ENCODE measurements around the gene EHF. TPM values are rescaled to one million over a fixed set of nuclear protein-coding genes. Genes with fewer than 3 reads are reported as not detected.

EHF gene
- total RNA-seq, 1 donor from 2014 or later, result 121 TPM

- Histone ChIP-seq H3K27me3 (no peaks in the 10 kb centered on the region), H3K4me1 (no peaks in the 10 kb centered on the region), H3K9me3 (no peaks in the 10 kb centered on the region), H3K36me3 (no peaks in the 10 kb centered on the region), H3K27ac (no peak overlapping the region), H3K4me3 (no peak overlapping the region)
- no peak for DNase-seq (ENCODE audit: extremely low spot score in 2 of 2)
- intact Hi-C loops (cut with DNase I), result no loop called here
- TF ChIP-seq POLR2AphosphoS5 (IDR thresholded peaks at IDR 0.05; ENCODE audit: insufficient read depth in 1 of 2, low read depth in 1 of 2) (no peak), CTCF (IDR thresholded peaks at IDR 0.05) (no peak), POLR2A (IDR thresholded peaks at IDR 0.05) (no peak)
These were observed 51.1 kb downstream of the EHF start for GRCh38 chr11:34671946-34672345.

- intact Hi-C loops (cut with DNase I), result no loop called here
- DNase-seq (ENCODE audit: extremely low spot score in 2 of 2), result no peak
- H3K9me3 ChIP-seq, result no peaks in the 10 kb centered on the region
- H3K4me1 ChIP-seq, result no peaks in the 10 kb centered on the region
- no peak overlapping the region for H3K27ac ChIP-seq
- H3K36me3 ChIP-seq, result no peaks in the 10 kb centered on the region
- H3K27me3 ChIP-seq, result no peaks in the 10 kb centered on the region
- TF ChIP-seq CTCF (IDR thresholded peaks at IDR 0.05) (no peak), POLR2AphosphoS5 (IDR thresholded peaks at IDR 0.05; ENCODE audit: insufficient read depth in 1 of 2, low read depth in 1 of 2) (no peak), POLR2A (IDR thresholded peaks at IDR 0.05) (no peak)
- H3K4me3 ChIP-seq, result no peak overlapping the region
These were observed 53.1 kb downstream of the EHF start for GRCh38 chr11:34674038-34674437.

GRCh38 chr11:34676227-34676626 is 55.3 kb downstream of the EHF start:
- intact Hi-C loops (cut with DNase I), result no loop called here
- no peak for DNase-seq (ENCODE audit: extremely low spot score in 2 of 2)
- no peaks in the 10 kb centered on the region for H3K9me3 ChIP-seq
- H3K27me3 ChIP-seq, result no peaks in the 10 kb centered on the region
- TF ChIP-seq CTCF (IDR thresholded peaks at IDR 0.05) (no peak), POLR2A (IDR thresholded peaks at IDR 0.05) (no peak), POLR2AphosphoS5 (IDR thresholded peaks at IDR 0.05; ENCODE audit: insufficient read depth in 1 of 2, low read depth in 1 of 2) (no peak)
- H3K36me3 ChIP-seq, result no peaks in the 10 kb centered on the region
- H3K4me3 ChIP-seq, result no peak overlapping the region
- no peak overlapping the region for H3K27ac ChIP-seq
- H3K4me1 ChIP-seq, result no peaks in the 10 kb centered on the region

GRCh38 chr11:34679681-34680080 is 58.8 kb downstream of the EHF start:
- Histone ChIP-seq H3K36me3 (no peaks in the 10 kb centered on the region), H3K27ac (no peak overlapping the region), H3K9me3 (no peaks in the 10 kb centered on the region), H3K4me1 (no peaks in the 10 kb centered on the region), H3K27me3 (no peaks in the 10 kb centered on the region), H3K4me3 (no peak overlapping the region)
- intact Hi-C loops (cut with DNase I), result no loop called here
- DNase-seq (ENCODE audit: extremely low spot score in 2 of 2), result no peak
- no peak for TF ChIP-seq POLR2A (IDR thresholded peaks at IDR 0.05)

- Histone ChIP-seq H3K27ac (no peak overlapping the region), H3K4me3 (no peak overlapping the region), H3K9me3 (no peaks in the 10 kb centered on the region), H3K36me3 (no peaks in the 10 kb centered on the region), H3K4me1 (no peaks in the 10 kb centered on the region), H3K27me3 (no peaks in the 10 kb centered on the region)
- TF ChIP-seq CTCF (IDR thresholded peaks at IDR 0.05), result no peak
- no peak for TF ChIP-seq POLR2A (IDR thresholded peaks at IDR 0.05)
- TF ChIP-seq POLR2AphosphoS5 (IDR thresholded peaks at IDR 0.05; ENCODE audit: insufficient read depth in 1 of 2, low read depth in 1 of 2), result no peak
- no peak for DNase-seq (ENCODE audit: extremely low spot score in 2 of 2)
- intact Hi-C loops (cut with DNase I), result no loop called here
These were observed 59.3 kb downstream of the EHF start for GRCh38 chr11:34680206-34680605.

Measured in vagina (tissue), 2 donors.